ENCODE measurements around the gene NCOA1.
"Not testable (repeated sequence)": the region's sequence is repeated elsewhere in the genome, so short reads cannot be mapped to it uniquely, and the experiment has no call there.

The NCOA1 gene

GRCh38 chr2:24581971-24582370, 90.9 kb downstream of the NCOA1 start:
- not testable (repeated sequence) for DNase-seq

GRCh38 chr2:24586955-24587354, 95.9 kb downstream of the NCOA1 start:
- DNase-seq: no peak

DNA sequence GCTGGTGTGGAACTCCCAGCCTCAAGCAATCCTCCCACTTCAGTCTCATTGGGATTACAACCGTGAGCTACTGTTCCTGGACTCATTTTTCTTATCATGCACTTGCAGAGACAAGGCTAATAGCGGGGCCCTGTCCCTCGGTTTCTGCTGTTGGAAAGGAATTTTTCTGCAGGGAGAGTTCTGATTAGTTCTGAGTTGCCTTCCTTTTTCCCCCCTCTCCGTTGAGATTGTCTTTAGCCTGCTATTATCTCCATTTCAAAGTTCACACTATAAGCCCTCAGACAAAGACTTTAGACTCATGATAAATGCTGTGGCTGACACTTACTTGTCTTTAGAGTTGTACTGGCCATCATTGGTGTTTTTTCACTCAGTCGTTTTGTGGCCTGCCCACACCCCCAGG, 97.2 kb downstream of the NCOA1 start:
- no peak for DNase-seq

GRCh38 chr2:24592441-24593100, 101.5 kb downstream of the NCOA1 start:
- no peak for DNase-seq

DNA sequence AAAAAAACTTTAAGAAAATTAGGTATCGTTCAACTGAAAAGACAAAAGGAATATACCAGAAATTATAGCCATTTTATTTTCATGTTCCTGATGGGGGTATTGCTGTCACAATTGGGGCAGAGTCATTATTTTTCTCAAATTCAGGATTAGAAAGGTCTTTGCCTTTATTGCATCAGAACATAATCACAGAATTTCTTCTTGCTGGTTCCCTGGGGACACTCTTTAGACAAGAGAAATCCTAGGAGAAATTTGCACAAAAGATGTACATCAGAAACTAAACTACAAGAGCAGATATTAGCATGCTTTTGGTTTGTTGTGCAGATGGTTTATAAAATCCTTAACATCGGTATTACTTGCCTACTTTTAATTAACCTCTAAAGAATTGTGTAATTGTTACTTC, 103.2 kb downstream of the NCOA1 start:
- no peak for DNase-seq

- no peak for DNase-seq
Measured at GRCh38 chr2:24597181-24597870, 106.3 kb downstream of the NCOA1 start.

GRCh38 chr2:24600140-24600539, 109.1 kb downstream of the NCOA1 start:
- not testable (repeated sequence) for DNase-seq

GRCh38 chr2:24611631-24612030, 120.6 kb downstream of the NCOA1 start:
- DNase-seq: no peak

GRCh38 chr2:24613154-24613814, 122.2 kb downstream of the NCOA1 start:
- no peak for DNase-seq

DNA sequence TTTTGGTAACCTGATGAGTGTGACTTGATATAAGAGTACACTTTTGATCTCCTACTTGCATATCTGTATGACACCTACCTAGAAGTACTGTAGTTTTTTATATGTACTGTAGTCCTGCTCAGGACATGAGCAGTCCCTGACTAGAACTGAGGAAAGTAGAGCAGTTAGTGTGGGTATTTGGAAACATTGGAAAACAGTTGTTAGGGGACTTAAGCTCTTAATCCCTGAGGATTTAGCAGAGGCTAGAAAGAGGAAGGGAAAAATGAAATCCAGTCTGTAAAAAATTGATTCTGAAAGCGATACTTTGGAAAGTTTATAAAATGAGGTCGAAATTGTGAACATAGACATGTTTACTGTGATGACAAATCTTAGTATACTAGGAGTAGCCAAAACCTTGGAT, 125.6 kb downstream of the NCOA1 start:
- no peak for DNase-seq

GRCh38 chr2:24617424-24617823, 126.4 kb downstream of the NCOA1 start:
- DNase-seq: no peak

GRCh38 chr2:24618144-24618543, 127.1 kb downstream of the NCOA1 start:
- no peak for DNase-seq

DNA sequence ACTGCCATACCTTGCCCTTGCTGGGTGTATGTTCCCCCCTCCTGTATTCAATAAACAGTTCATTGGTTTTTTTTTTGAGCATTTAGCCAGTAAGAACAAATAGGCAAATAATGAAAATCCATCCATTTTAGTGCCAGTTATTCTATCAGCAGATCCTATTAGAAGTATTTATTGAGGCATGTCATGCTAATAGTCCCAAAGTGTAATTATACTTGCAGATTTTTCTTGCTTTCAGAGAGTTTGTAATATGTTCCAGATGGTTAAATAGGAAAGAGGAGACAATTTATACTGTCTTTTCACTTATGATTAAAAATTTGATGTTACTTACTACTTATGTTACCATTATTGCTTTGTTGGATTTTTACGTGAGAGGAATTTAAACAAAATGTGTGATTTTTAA, 127.6 kb downstream of the NCOA1 start:
- no peak for DNase-seq

- no peak for DNase-seq
Measured at GRCh38 chr2:24620936-24621335, 129.9 kb downstream of the NCOA1 start.

GRCh38 chr2:24621779-24622538, 130.9 kb downstream of the NCOA1 start:
- no peak for DNase-seq

DNA sequence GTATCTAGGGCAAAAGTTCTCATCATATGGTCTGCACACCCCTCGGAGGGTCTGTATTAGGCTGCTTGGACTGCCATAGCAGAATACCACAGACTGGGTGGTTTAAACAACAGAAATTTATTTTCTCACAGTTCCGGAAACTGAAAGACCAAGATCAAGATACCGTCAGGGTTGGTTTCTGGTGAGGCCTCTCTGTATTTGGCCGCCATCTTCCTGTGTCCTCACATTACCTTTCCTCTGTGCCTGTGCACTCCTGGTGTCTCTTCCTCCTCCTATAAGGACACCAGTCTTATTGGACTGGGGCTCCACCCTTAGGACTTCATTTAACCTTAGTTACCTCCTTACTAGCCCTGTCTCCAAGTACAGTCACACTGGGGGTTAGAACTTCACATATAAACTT, 132.5 kb downstream of the NCOA1 start:
- DNase-seq: no peak

GRCh38 chr2:24625728-24626127, 134.7 kb downstream of the NCOA1 start:
- DNase-seq: no peak

GRCh38 chr2:24626131-24626530, 135.1 kb downstream of the NCOA1 start:
- DNase-seq: no peak

GRCh38 chr2:24628746-24629145, 137.7 kb downstream of the NCOA1 start:
- no peak for DNase-seq

- DNase-seq: no peak
Measured at GRCh38 chr2:24632172-24632571, 141.1 kb downstream of the NCOA1 start.

GRCh38 chr2:24635181-24635580, 144.1 kb downstream of the NCOA1 start:
- DNase-seq: no peak

- no peak for DNase-seq
Measured at GRCh38 chr2:24638568-24638967, 147.5 kb downstream of the NCOA1 start.

- DNase-seq: no peak
Measured at GRCh38 chr2:24642351-24642750, 151.3 kb downstream of the NCOA1 start.

Measured in C1 segment of cervical spinal cord (tissue), 14 donors.